ENCODE measurements around the gene KNSTRN. TPM values are rescaled to one million over a fixed set of nuclear protein-coding genes. Genes with fewer than 3 reads are reported as not detected.
A peak's percentile ranks its signal among the peaks of the same experiment; 100 is the strongest.

Gene KNSTRN
- total and polyA plus RNA-seq, 9 donors, result 17.8 to 24.8 (median 22.2) TPM

- DNase-seq, result no peak
- Histone ChIP-seq H3K4me1 (ENCODE audit: control insufficient read depth, insufficient read depth, low read length) (no peaks in the 10 kb centered on the region), H3K9me3 (replicated peaks; ENCODE audit: control insufficient read depth, low read depth, low read length) (no peaks in the 10 kb centered on the region), H3K27me3 (ENCODE audit: control insufficient read depth, insufficient read depth, low read length) (no peaks in the 10 kb centered on the region), H3K27ac (ENCODE audit: low read length) (no peak overlapping the region), H3K36me3 (ENCODE audit: control insufficient read depth, insufficient read depth, low read length) (peaks cover 85% of the 10 kb centered on the region), H3K4me3 (ENCODE audit: low read length) (no peak overlapping the region)
- WGBS (ENCODE audit: insufficient coverage), result 95% methylated on average over 4 of the region's 7 CpGs
These were observed 32.3 kb downstream of the KNSTRN start for GRCh38 chr15:40414816-40415215.

- H3K4me3 ChIP-seq (ENCODE audit: low read length), result no peak overlapping the region
- H3K27ac ChIP-seq (ENCODE audit: low read length), result no peak overlapping the region
- H3K36me3 ChIP-seq (ENCODE audit: control insufficient read depth, insufficient read depth, low read length), result peaks cover 81% of the 10 kb centered on the region
- H3K27me3 ChIP-seq (ENCODE audit: control insufficient read depth, insufficient read depth, low read length), result no peaks in the 10 kb centered on the region
- H3K9me3 ChIP-seq (replicated peaks; ENCODE audit: control insufficient read depth, low read depth, low read length), result no peaks in the 10 kb centered on the region
- 92% methylated on average over 4 of the region's 10 CpGs for WGBS (ENCODE audit: insufficient coverage)
- DNase-seq, result no peak
- peaks cover 3% of the 10 kb centered on the region for H3K4me1 ChIP-seq (ENCODE audit: control insufficient read depth, insufficient read depth, low read length)
These were observed 32.7 kb downstream of the KNSTRN start for GRCh38 chr15:40415226-40415625.

GRCh38 chr15:40416056-40416455 lies 33.5 kb downstream of the KNSTRN start:
- WGBS (ENCODE audit: insufficient coverage), result 88% methylated on average over 13 of the region's 14 CpGs

GRCh38 chr15:40418126-40418525 lies 35.6 kb downstream of the KNSTRN start:
- Histone ChIP-seq H3K9me3 (replicated peaks; ENCODE audit: control insufficient read depth, low read depth, low read length) (no peaks in the 10 kb centered on the region), H3K4me1 (ENCODE audit: control insufficient read depth, insufficient read depth, low read length) (peaks cover 20% of the 10 kb centered on the region), H3K36me3 (ENCODE audit: control insufficient read depth, insufficient read depth, low read length) (peaks cover 52% of the 10 kb centered on the region), H3K27me3 (ENCODE audit: control insufficient read depth, insufficient read depth, low read length) (peaks cover 2% of the 10 kb centered on the region), H3K27ac (ENCODE audit: low read length) (no peak overlapping the region), H3K4me3 (ENCODE audit: low read length) (no peak overlapping the region)
- DNase-seq, result no peak
- 100% methylated on average over 1 of the region's 10 CpGs for WGBS (ENCODE audit: insufficient coverage)

More at GRCh38 chr15:40416056-40416455, 33.5 kb downstream of the KNSTRN start:
- Histone ChIP-seq H3K27ac (ENCODE audit: low read length) (no peak overlapping the region), H3K4me3 (ENCODE audit: low read length) (no peak overlapping the region), H3K27me3 (ENCODE audit: control insufficient read depth, insufficient read depth, low read length) (no peaks in the 10 kb centered on the region), H3K4me1 (ENCODE audit: control insufficient read depth, insufficient read depth, low read length) (peaks cover 9% of the 10 kb centered on the region), H3K9me3 (replicated peaks; ENCODE audit: control insufficient read depth, low read depth, low read length) (no peaks in the 10 kb centered on the region), H3K36me3 (ENCODE audit: control insufficient read depth, insufficient read depth, low read length) (peaks cover 73% of the 10 kb centered on the region)
- no peak for DNase-seq

- Histone ChIP-seq H3K4me3 (ENCODE audit: low read length) (no peak overlapping the region), H3K27ac (ENCODE audit: low read length) (no peak overlapping the region), H3K9me3 (replicated peaks; ENCODE audit: control insufficient read depth, low read depth, low read length) (no peaks in the 10 kb centered on the region), H3K27me3 (ENCODE audit: control insufficient read depth, insufficient read depth, low read length) (peaks cover 2% of the 10 kb centered on the region), H3K4me1 (ENCODE audit: control insufficient read depth, insufficient read depth, low read length) (peaks cover 34% of the 10 kb centered on the region), H3K36me3 (ENCODE audit: control insufficient read depth, insufficient read depth, low read length) (peaks cover 31% of the 10 kb centered on the region)
- no peak for DNase-seq
- 63% methylated on average over 6 of the region's 11 CpGs for WGBS (ENCODE audit: insufficient coverage)
These were observed 37.7 kb downstream of the KNSTRN start for GRCh38 chr15:40420071-40420713.

- WGBS (ENCODE audit: insufficient coverage), result 20% methylated on average over 1 of the region's 3 CpGs
- Histone ChIP-seq H3K9me3 (replicated peaks; ENCODE audit: control insufficient read depth, low read depth, low read length) (no peaks in the 10 kb centered on the region), H3K4me1 (ENCODE audit: control insufficient read depth, insufficient read depth, low read length) (peaks cover 38% of the 10 kb centered on the region), H3K4me3 (ENCODE audit: low read length) (no peak overlapping the region), H3K36me3 (ENCODE audit: control insufficient read depth, insufficient read depth, low read length) (peaks cover 25% of the 10 kb centered on the region), H3K27ac (ENCODE audit: low read length) (no peak overlapping the region), H3K27me3 (ENCODE audit: control insufficient read depth, insufficient read depth, low read length) (peaks cover 2% of the 10 kb centered on the region)
- DNase-seq, result no peak
These were observed 38.3 kb downstream of the KNSTRN start for GRCh38 chr15:40420793-40421192.

GRCh38 chr15:40421246-40422157 lies 39.0 kb downstream of the KNSTRN start:
- peaks cover 2% of the 10 kb centered on the region for H3K27me3 ChIP-seq (ENCODE audit: control insufficient read depth, insufficient read depth, low read length)
- DNase-seq, result peak; percentile 75
- 8% methylated on average over 30 of the region's 31 CpGs for WGBS (ENCODE audit: insufficient coverage)
- no peak overlapping the region for H3K27ac ChIP-seq (ENCODE audit: low read length)
- H3K9me3 ChIP-seq (replicated peaks; ENCODE audit: control insufficient read depth, low read depth, low read length), result no peaks in the 10 kb centered on the region
- H3K36me3 ChIP-seq (ENCODE audit: control insufficient read depth, insufficient read depth, low read length), result peaks cover 19% of the 10 kb centered on the region
- peak overlapping the region; percentile 8 for H3K4me3 ChIP-seq (ENCODE audit: low read length)
- peaks cover 38% of the 10 kb centered on the region for H3K4me1 ChIP-seq (ENCODE audit: control insufficient read depth, insufficient read depth, low read length)

GRCh38 chr15:40424483-40425115 lies 42.1 kb downstream of the KNSTRN start:
- peak overlapping the region; percentile 85 for H3K27ac ChIP-seq (ENCODE audit: low read length)
- no peaks in the 10 kb centered on the region for H3K9me3 ChIP-seq (replicated peaks; ENCODE audit: control insufficient read depth, low read depth, low read length)
- DNase-seq, result peak; percentile 80
- no peak overlapping the region for H3K4me3 ChIP-seq (ENCODE audit: low read length)
- 51% methylated on average over 3 of the region's 6 CpGs for WGBS (ENCODE audit: insufficient coverage)
- no peaks in the 10 kb centered on the region for H3K36me3 ChIP-seq (ENCODE audit: control insufficient read depth, insufficient read depth, low read length)
- peaks cover 38% of the 10 kb centered on the region for H3K4me1 ChIP-seq (ENCODE audit: control insufficient read depth, insufficient read depth, low read length)
- H3K27me3 ChIP-seq (ENCODE audit: control insufficient read depth, insufficient read depth, low read length), result peaks cover 2% of the 10 kb centered on the region

- no peak overlapping the region for H3K27ac ChIP-seq (ENCODE audit: low read length)
- H3K36me3 ChIP-seq (ENCODE audit: control insufficient read depth, insufficient read depth, low read length), result no peaks in the 10 kb centered on the region
- no peaks in the 10 kb centered on the region for H3K9me3 ChIP-seq (replicated peaks; ENCODE audit: control insufficient read depth, low read depth, low read length)
- no peak overlapping the region for H3K4me3 ChIP-seq (ENCODE audit: low read length)
- peaks cover 10% of the 10 kb centered on the region for H3K27me3 ChIP-seq (ENCODE audit: control insufficient read depth, insufficient read depth, low read length)
- DNase-seq, result no peak
- WGBS (ENCODE audit: insufficient coverage), result 86% methylated on average over 3 of the region's 5 CpGs
- peaks cover 33% of the 10 kb centered on the region for H3K4me1 ChIP-seq (ENCODE audit: control insufficient read depth, insufficient read depth, low read length)
These were observed 43.2 kb downstream of the KNSTRN start for GRCh38 chr15:40425681-40426080.

GRCh38 chr15:40427188-40427587 lies 44.7 kb downstream of the KNSTRN start:
- no peak for DNase-seq
- peaks cover 8% of the 10 kb centered on the region for H3K27me3 ChIP-seq (ENCODE audit: control insufficient read depth, insufficient read depth, low read length)
- peaks cover 18% of the 10 kb centered on the region for H3K4me1 ChIP-seq (ENCODE audit: control insufficient read depth, insufficient read depth, low read length)
- WGBS (ENCODE audit: insufficient coverage), result 69% methylated on average over 8 of the region's 9 CpGs
- no peaks in the 10 kb centered on the region for H3K36me3 ChIP-seq (ENCODE audit: control insufficient read depth, insufficient read depth, low read length)
- H3K27ac ChIP-seq (ENCODE audit: low read length), result no peak overlapping the region
- no peak overlapping the region for H3K4me3 ChIP-seq (ENCODE audit: low read length)
- no peaks in the 10 kb centered on the region for H3K9me3 ChIP-seq (replicated peaks; ENCODE audit: control insufficient read depth, low read depth, low read length)

All from muscle of leg (tissue), 11 donors.